ENCODE data around the gene LMTK3.

LMTK3 gene

DNA sequence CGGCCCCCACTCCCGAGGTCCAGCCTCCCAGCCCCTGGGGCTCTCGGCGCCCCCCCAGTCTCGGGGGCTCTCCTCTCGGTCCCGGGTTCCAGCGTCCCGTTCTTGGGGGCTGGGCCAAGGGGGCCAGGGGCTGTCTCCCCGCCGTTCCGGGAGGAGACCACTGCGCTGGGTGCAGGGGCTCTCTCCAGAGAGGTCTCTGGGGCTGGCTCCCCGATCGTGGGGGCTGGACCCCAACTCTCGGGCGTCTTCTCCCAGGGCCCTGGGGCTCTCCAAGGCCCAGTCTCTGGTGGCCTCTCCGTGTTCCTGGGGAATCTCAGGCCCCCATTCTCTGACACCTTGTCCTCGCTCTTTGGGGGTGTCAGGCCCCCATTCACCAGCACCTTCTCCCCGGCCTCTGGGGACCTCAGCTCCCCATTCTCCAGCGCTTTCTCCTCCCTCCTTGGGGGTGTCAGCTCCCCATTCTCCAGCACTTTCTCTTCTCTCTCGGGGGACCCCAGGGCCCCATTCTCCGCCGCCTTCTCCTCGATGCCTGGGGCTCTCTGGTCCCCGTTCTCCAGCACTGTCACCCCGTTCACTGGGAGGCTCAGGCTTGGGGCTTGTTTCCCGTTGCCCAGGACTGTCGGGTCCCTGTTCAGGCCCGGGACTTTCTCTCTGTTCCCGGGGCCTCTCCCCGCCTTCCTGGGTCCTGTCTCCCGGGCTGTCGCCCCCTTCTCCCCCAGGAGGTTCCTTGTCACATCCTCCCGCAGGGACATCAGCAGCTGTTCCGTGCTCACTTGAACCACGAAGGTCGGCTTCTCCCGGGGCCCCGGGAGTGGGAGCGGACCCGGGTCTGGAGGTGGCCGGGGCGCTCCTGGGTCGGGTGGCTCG lies 13.7 kb downstream of the LMTK3 start:
- TF ChIP-seq, protein P1, sequence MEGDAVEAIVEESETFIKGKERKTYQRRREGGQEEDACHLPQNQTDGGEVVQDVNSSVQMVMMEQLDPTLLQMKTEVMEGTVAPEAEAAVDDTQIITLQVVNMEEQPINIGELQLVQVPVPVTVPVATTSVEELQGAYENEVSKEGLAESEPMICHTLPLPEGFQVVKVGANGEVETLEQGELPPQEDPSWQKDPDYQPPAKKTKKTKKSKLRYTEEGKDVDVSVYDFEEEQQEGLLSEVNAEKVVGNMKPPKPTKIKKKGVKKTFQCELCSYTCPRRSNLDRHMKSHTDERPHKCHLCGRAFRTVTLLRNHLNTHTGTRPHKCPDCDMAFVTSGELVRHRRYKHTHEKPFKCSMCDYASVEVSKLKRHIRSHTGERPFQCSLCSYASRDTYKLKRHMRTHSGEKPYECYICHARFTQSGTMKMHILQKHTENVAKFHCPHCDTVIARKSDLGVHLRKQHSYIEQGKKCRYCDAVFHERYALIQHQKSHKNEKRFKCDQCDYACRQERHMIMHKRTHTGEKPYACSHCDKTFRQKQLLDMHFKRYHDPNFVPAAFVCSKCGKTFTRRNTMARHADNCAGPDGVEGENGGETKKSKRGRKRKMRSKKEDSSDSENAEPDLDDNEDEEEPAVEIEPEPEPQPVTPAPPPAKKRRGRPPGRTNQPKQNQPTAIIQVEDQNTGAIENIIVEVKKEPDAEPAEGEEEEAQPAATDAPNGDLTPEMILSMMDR (IDR thresholded peaks at IDR 0.05): no peak
- Histone ChIP-seq H3K27me3 (peaks cover 81% of the 10 kb centered on the region), H3K9me3 (peaks cover 3% of the 10 kb centered on the region), H3K36me3 (no peaks in the 10 kb centered on the region), H3K27ac (no peak overlapping the region), H3K4me3 (ENCODE audit: low read depth in 1 of 2, low read length in 1 of 2) (no peak overlapping the region), H3K4me1 (ENCODE audit: control insufficient read depth in 1 of 2, insufficient read depth in 1 of 2, low read depth in 1 of 2, low read length in 1 of 2) (peaks cover 23 to 36% of the 10 kb centered on the region in 2 experiments)

GRCh38 chr19:48496959-48497727 lies 14.5 kb downstream of the LMTK3 start:
- Histone ChIP-seq H3K36me3 (no peaks in the 10 kb centered on the region), H3K27me3 (peaks cover 89% of the 10 kb centered on the region), H3K9me3 (peaks cover 5% of the 10 kb centered on the region), H3K27ac (no peak overlapping the region), H3K4me1 (ENCODE audit: control insufficient read depth in 1 of 2, insufficient read depth in 1 of 2, low read depth in 1 of 2, low read length in 1 of 2) (peaks cover 23 to 38% of the 10 kb centered on the region in 2 experiments), H3K4me3 (ENCODE audit: low read depth in 1 of 2, low read length in 1 of 2) (no peak overlapping the region)
- TF ChIP-seq, protein P1 (IDR thresholded peaks at IDR 0.05): no peak

- H3K36me3 ChIP-seq: no peaks in the 10 kb centered on the region
- no peak overlapping the region for H3K27ac ChIP-seq
- TF ChIP-seq, protein P1 (IDR thresholded peaks at IDR 0.05): no peak
- peaks cover 97% of the 10 kb centered on the region for H3K27me3 ChIP-seq
- no peak overlapping the region for H3K4me3 ChIP-seq (ENCODE audit: low read depth in 1 of 2, low read length in 1 of 2)
- peaks cover 12 to 37% of the 10 kb centered on the region in 2 experiments for H3K4me1 ChIP-seq (ENCODE audit: control insufficient read depth in 1 of 2, insufficient read depth in 1 of 2, low read depth in 1 of 2, low read length in 1 of 2)
- H3K9me3 ChIP-seq: peaks cover 5% of the 10 kb centered on the region
Measured at GRCh38 chr19:48495396-48495795, 16.2 kb downstream of the LMTK3 start.

DNA sequence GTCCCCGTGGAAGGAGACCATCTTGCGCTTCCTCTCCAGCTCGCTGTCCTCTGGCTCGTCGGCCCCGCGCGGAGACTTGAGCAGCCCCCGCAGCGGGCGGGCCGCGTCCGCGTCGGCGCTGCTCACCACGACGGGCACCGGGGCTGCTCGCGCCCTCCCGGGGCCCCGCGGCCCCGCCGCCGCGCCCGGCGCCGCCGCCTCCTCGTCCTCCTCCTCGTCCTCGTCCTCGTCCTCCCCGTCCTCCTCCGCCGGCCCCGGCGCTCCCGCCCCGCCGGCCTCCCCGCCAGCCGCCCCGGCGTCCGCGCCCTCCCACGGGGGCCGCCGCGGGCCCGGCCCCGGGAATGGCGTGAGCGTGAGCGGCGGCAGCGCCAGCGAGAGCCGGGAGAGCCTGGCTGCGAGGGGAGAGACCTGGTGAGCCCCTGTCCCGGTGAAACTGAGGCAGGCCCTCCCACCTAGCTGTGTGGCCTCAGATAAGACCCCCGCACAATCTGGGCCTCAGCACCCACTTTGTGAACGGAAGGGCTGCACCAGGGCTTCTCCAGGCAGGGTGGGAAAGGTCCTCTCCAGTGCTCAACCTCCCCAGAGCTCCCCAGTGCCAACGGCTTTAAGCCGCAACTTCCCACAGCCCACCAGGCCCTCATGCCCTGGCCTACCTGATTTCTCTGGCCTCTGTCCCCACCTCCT lies 17.8 kb downstream of the LMTK3 start:
- peak overlapping the region; percentile 52 to 59 for H3K4me3 ChIP-seq (ENCODE audit: low read depth in 1 of 2, low read length in 1 of 2)
- no peaks in the 10 kb centered on the region for H3K36me3 ChIP-seq
- peaks cover 92% of the 10 kb centered on the region for H3K27me3 ChIP-seq
- no peak overlapping the region for H3K27ac ChIP-seq
- H3K9me3 ChIP-seq: peaks cover 5% of the 10 kb centered on the region
- TF ChIP-seq, protein P1 (IDR thresholded peaks at IDR 0.05): no peak
- peaks cover 12 to 37% of the 10 kb centered on the region in 2 experiments for H3K4me1 ChIP-seq (ENCODE audit: control insufficient read depth in 1 of 2, insufficient read depth in 1 of 2, low read depth in 1 of 2, low read length in 1 of 2)

DNA sequence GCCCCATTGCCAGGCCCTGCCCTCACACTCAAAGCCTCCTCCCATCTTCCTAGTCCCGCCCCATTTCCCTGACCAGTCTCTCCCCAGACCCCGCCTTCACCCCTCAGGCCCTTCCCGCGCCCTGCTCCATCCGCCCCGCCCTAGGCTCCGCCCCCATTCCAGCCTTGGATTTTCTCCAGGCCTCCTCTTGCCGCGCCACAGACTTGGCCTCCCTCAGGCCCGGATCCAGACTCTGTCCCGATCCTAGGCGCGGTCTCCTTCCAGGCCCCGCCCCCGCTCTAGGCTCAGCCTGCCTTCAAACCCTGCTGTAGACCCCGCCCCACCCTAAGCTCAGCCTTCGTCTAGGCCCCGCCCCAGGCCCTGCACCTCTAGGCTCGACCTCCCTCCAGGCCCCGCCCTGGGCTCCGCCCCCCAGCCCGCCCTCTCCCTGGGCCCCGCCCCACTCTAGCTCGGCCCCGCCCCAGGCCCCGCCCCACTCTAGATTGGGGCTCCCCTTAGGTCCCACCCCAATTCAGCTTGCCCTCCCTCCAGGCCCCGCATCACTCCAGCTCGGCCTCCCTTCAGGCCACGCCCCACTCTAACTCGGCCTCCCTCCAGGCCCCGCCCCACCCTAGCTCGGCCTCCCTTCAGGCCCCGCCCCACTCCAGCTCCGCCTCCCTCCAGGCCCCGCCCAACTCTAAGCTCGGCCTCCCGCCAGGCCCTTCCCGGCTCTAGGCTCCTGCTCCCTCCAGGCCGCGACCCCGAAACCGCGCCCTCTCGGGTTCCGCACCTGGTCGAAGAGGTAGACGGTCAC lies 18.5 kb downstream of the LMTK3 start:
- Histone ChIP-seq H3K4me3 (ENCODE audit: low read depth in 1 of 2, low read length in 1 of 2) (peak overlapping the region; percentile 52 to 59), H3K27me3 (peaks cover 88% of the 10 kb centered on the region), H3K4me1 (ENCODE audit: control insufficient read depth in 1 of 2, insufficient read depth in 1 of 2, low read depth in 1 of 2, low read length in 1 of 2) (peaks cover 12 to 37% of the 10 kb centered on the region in 2 experiments), H3K27ac (no peak overlapping the region), H3K36me3 (no peaks in the 10 kb centered on the region), H3K9me3 (peaks cover 5% of the 10 kb centered on the region)
- TF ChIP-seq, protein P1 (IDR thresholded peaks at IDR 0.05): no peak

Data from neutrophil (primary cell).